Coronary artery (tissue), 2 donors: ENCODE results near the gene OPHN1.
"Not testable (repeated sequence)": the region's sequence is repeated elsewhere in the genome, so short reads cannot be mapped to it uniquely, and the experiment has no call there.

Source experiments
- DNase-seq: peaks from one replicate; pipeline ENCODE4 v3.0.0-alpha.2; 2017; ENCODE audit warnings: low spot score
- H3K27ac ChIP-seq, 2 donors: fragments of 200-600 bp; sonication (generic); one replicate each; pipeline ENCODE4 v1.5.1; 2016 to 2019
- H3K4me3 ChIP-seq: fragments of 200-600 bp; sonication (generic); 2 replicates; pipeline ENCODE4 v1.5.1; 2016; ENCODE audit warnings: mild to moderate bottlenecking, moderate library complexity
- TF ChIP-seq, protein P1 (sequence below): fragments of 200-600 bp; sonication (generic); IDR thresholded peaks from one replicate; pipeline ENCODE4 v1.5.1; 2019; ENCODE audit warnings: antibody characterized with exemption

OPHN1 gene

DNA sequence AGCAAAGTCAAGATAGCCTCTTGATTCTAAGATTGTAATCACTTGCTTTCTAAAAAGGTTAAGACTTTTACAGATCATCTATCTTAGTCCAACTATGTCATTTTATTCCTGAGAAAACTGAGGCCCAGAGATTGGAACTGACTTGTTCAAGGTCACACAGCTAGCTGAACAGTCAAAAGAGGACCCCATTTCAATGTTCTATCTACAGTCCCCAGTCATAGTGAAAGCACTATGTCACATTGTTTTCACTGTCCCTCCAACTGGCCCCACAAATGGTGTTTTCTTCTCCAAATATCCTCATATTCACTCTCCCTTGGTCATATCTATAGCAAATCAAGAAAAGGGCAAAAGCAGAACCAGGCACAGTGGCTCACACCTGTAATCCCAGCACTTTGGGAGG is 145.2 kb downstream of the OPHN1 start:
- TF ChIP-seq, protein P1, sequence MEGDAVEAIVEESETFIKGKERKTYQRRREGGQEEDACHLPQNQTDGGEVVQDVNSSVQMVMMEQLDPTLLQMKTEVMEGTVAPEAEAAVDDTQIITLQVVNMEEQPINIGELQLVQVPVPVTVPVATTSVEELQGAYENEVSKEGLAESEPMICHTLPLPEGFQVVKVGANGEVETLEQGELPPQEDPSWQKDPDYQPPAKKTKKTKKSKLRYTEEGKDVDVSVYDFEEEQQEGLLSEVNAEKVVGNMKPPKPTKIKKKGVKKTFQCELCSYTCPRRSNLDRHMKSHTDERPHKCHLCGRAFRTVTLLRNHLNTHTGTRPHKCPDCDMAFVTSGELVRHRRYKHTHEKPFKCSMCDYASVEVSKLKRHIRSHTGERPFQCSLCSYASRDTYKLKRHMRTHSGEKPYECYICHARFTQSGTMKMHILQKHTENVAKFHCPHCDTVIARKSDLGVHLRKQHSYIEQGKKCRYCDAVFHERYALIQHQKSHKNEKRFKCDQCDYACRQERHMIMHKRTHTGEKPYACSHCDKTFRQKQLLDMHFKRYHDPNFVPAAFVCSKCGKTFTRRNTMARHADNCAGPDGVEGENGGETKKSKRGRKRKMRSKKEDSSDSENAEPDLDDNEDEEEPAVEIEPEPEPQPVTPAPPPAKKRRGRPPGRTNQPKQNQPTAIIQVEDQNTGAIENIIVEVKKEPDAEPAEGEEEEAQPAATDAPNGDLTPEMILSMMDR = no peak
- H3K27ac ChIP-seq = no peak overlapping the region
- no peak for DNase-seq
- H3K4me3 ChIP-seq = no peak overlapping the region

DNA sequence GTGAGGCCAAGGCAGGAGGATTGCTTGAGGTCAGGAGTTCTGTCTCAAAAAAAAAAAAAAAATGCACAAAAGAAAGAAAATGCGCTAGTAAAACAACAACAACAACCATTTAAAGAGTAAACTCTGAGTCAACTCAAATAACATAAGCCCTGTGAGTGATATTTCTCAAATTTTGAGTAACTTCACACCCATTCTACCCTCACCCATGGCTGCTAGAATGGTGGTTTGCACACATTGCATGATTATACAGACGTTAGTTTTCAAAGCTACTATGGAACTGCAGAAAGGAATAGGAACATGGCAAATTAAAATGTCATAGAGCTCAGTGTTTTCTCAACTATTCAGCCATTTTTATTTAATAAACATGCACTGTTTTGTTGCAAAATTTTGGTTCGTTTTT is 145.9 kb downstream of the OPHN1 start:
- Histone ChIP-seq H3K27ac (no peak overlapping the region), H3K4me3 (no peak overlapping the region)
- TF ChIP-seq, protein P1 = no peak
- DNase-seq = no peak

DNA sequence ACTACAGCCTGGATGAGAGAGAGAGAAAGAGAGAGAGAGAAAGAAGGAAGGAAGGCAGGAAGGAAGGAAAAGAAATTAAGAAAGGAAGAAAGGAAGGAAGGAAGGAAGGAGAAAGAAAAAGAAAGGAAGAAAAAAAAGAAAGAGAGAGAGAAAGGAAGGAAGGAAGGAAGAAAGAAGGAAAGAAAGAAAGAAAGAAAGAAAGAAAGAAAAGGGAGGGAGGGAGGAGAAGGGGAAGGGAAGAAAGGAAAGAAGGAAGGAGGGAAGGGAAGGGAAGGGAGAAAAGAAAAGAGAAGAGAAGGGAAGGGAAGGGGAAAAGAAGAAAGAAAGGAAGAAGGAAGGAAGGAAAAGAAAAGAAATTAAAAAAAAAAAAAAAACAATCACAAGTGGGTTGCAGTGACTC is 146.3 kb downstream of the OPHN1 start:
- no peak for DNase-seq
- Histone ChIP-seq H3K27ac (no peak overlapping the region), H3K4me3 (no peak overlapping the region)
- TF ChIP-seq, protein P1 = no peak

DNA sequence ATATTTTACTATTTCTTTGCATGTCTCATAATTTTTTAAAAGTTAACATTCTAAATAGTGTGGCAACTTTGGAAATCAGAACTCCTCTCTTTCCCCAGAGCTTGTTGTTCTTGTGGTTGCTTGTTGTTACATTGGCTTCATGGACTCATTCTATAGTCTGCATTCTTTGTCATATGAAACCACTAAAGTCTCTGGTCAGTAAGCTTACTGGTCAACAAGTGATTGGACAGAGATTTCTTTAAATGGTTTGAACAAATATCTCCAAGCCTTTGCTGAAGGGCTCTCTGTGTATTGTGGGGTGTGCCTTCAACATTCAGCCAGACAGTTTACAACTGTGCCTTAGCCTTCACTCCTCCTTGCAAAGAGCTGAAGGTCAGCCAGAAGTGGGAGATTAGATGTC is 147.2 kb downstream of the OPHN1 start:
- TF ChIP-seq, protein P1 = no peak
- no peak for DNase-seq
- H3K27ac ChIP-seq = no peak overlapping the region
- H3K4me3 ChIP-seq = no peak overlapping the region

DNA sequence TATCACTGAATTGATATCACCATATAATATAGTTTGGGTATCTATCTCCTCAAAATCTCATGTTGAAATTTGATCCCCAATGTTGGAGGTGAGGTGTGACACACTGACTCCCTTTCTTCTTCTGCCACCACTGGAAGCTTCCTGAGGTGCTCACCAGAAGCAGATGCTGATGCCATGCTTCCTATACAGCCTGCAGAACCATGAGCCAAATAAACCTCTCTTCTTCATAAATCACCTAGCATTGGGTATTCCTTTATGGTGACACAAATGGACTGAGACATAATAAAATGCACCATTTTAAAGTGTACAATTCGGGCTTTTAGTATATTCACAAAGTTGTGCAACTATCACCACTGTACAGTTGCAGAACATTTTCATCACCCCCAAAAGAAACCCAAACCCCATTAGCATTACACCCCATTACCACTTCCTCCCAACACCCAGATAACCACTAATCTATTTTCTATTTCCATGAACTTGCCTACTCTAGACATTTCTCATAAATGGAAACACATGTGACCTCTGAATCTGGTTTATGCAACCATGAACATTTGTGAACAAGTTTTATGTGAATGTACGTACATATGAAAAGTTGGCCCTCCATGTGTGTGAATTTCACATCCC is 148.9 kb downstream of the OPHN1 start:
- TF ChIP-seq, protein P1 = no peak
- H3K27ac ChIP-seq = no peak overlapping the region
- no peak for DNase-seq
- H3K4me3 ChIP-seq = no peak overlapping the region

GRCh38 chrX:68273887-68274286 is 159.4 kb downstream of the OPHN1 start:
- no peak for DNase-seq
- Histone ChIP-seq H3K4me3 (no peak overlapping the region), H3K27ac (no peak overlapping the region)
- TF ChIP-seq, protein P1 = no peak

GRCh38 chrX:68264793-68265192 is 168.5 kb downstream of the OPHN1 start:
- not testable (repeated sequence) for DNase-seq, H3K27ac ChIP-seq, H3K4me3 ChIP-seq
